H9 (cell line): Measurements from ENCODE around the gene WDR7. TPM values are rescaled to one million over a fixed set of nuclear protein-coding genes. Genes with fewer than 3 reads are reported as not detected.

Experiments used
- DNase-seq: peaks from one replicate; pipeline ENCODE4 v3.0.0-alpha.2; 2017
- H2AFZ ChIP-seq: one replicate; pipeline ENCODE4 v1.6.1; 2013; ENCODE audit warnings: mild to moderate bottlenecking, low read length, control low read depth, moderate library complexity
- H2AK5ac ChIP-seq: 2 replicates; pipeline ENCODE4 v1.6.1; 2013; ENCODE audit warnings: low read length, control low read depth, mixed read lengths; ENCODE audit not compliant: insufficient read length
- H2BK120ac ChIP-seq: one replicate; pipeline ENCODE4 v1.6.1; 2013; ENCODE audit warnings: low read depth, mild to moderate bottlenecking, low read length, control low read depth, inconsistent platforms; ENCODE audit not compliant: poor library complexity, severe bottlenecking
- H2BK12ac ChIP-seq: 2 replicates; pipeline ENCODE4 v1.6.1; 2013; ENCODE audit warnings: low read length, control low read depth, mixed read lengths, low read depth; ENCODE audit not compliant: insufficient read length
- H2BK15ac ChIP-seq: 2 replicates; pipeline ENCODE4 v1.6.1; 2013; ENCODE audit warnings: low read depth, low read length, control low read depth
- H2BK20ac ChIP-seq: one replicate; pipeline ENCODE4 v1.6.1; 2013; ENCODE audit warnings: low read depth, mild to moderate bottlenecking, low read length, control low read depth, inconsistent platforms; ENCODE audit not compliant: poor library complexity, severe bottlenecking
- H2BK5ac ChIP-seq: 2 replicates; pipeline ENCODE4 v1.6.1; 2013; ENCODE audit warnings: low read length, control low read depth, mixed read lengths; ENCODE audit not compliant: insufficient read length
- H3K14ac ChIP-seq: 2 replicates; pipeline ENCODE4 v1.6.1; 2013; ENCODE audit warnings: low read length, control low read depth; ENCODE audit not compliant: insufficient read depth
- H3K18ac ChIP-seq: 2 replicates; pipeline ENCODE4 v1.6.1; 2013; ENCODE audit warnings: low read depth, mild to moderate bottlenecking, mixed read lengths, low read length, control low read depth; ENCODE audit not compliant: insufficient read length
- H3K23ac ChIP-seq: 2 replicates; pipeline ENCODE4 v1.6.1; 2013; ENCODE audit warnings: low read length, control low read depth, mixed read lengths, low read depth; ENCODE audit not compliant: insufficient read length
- H3K23me2 ChIP-seq: 2 replicates; pipeline ENCODE4 v1.6.1; 2013; ENCODE audit warnings: low read depth, mild to moderate bottlenecking, mixed read lengths, low read length, control low read depth; ENCODE audit not compliant: insufficient read length, poor library complexity, severe bottlenecking
- H3K27ac ChIP-seq: 2 replicates; pipeline ENCODE4 v1.5.1; 2013; ENCODE audit warnings: low read length, control low read depth, mixed read lengths, low read depth; ENCODE audit not compliant: insufficient read length
- H3K27me3 ChIP-seq: 2 replicates; pipeline ENCODE4 v1.6.1; 2013; ENCODE audit warnings: low read length, control low read depth, inconsistent platforms; ENCODE audit not compliant: insufficient read depth
- H3K4ac ChIP-seq: 2 replicates; pipeline ENCODE4 v1.6.1; 2013; ENCODE audit warnings: low read depth, mild to moderate bottlenecking, control low read depth, inconsistent platforms, low read length, moderate library complexity
- H3K4me1 ChIP-seq: 2 replicates; pipeline ENCODE4 v1.6.1; 2013; ENCODE audit warnings: low read length, control low read depth, inconsistent platforms; ENCODE audit not compliant: insufficient read depth
- H3K4me2 ChIP-seq: 2 replicates; pipeline ENCODE4 v1.6.1; 2013; ENCODE audit warnings: low read length, control low read depth, mixed read lengths; ENCODE audit not compliant: insufficient read length, insufficient read depth
- H3K56ac ChIP-seq: 2 replicates; pipeline ENCODE4 v1.6.1; 2013; ENCODE audit warnings: low read depth, mild to moderate bottlenecking, mixed read lengths, low read length, control low read depth; ENCODE audit not compliant: insufficient read length
- H3K79me1 ChIP-seq: 2 replicates; pipeline ENCODE4 v1.6.1; 2013; ENCODE audit warnings: low read depth, mild to moderate bottlenecking, moderate library complexity, low read length, control low read depth, inconsistent platforms; ENCODE audit not compliant: insufficient read depth, poor library complexity, severe bottlenecking
- H3K79me2 ChIP-seq: 2 replicates; pipeline ENCODE4 v1.6.1; 2013; ENCODE audit warnings: low read length, control low read depth, inconsistent platforms; ENCODE audit not compliant: insufficient read depth
- H3K9ac ChIP-seq: 2 replicates; pipeline ENCODE4 v1.6.1; 2013; ENCODE audit warnings: low read length, control low read depth, mixed read lengths; ENCODE audit not compliant: insufficient read length; ENCODE audit errors: extremely low read depth
- H3K9me3 ChIP-seq: one replicate; pipeline ENCODE4 v1.6.1; 2013; ENCODE audit warnings: low read depth, low read length, inconsistent platforms; ENCODE audit not compliant: control insufficient read depth
- H3T11ph ChIP-seq: one replicate; pipeline ENCODE4 v1.6.1; 2013; ENCODE audit warnings: mild to moderate bottlenecking, low read length, control low read depth, inconsistent platforms
- H4K20me1 ChIP-seq: one replicate; pipeline ENCODE4 v1.6.1; 2013; ENCODE audit not compliant: control insufficient read depth, insufficient read length, insufficient read depth
- H4K5ac ChIP-seq: 2 replicates; pipeline ENCODE4 v1.6.1; 2013; ENCODE audit warnings: low read depth, mild to moderate bottlenecking, mixed read lengths, low read length, control low read depth; ENCODE audit not compliant: insufficient read length
- H4K8ac ChIP-seq: replicated peaks from 2 replicates; pipeline ENCODE4 v1.6.1; 2013; ENCODE audit warnings: low read length, control low read depth, mixed read lengths, low read depth; ENCODE audit not compliant: insufficient read length
- H4K91ac ChIP-seq: 2 replicates; pipeline ENCODE4 v1.6.1; 2013; ENCODE audit warnings: low read depth, mild to moderate bottlenecking, moderate library complexity, mixed read lengths, low read length, control low read depth; ENCODE audit not compliant: insufficient read length
- H3K27ac Mint-ChIP-seq, 3 experiments: 2 replicates in 2 of 3; 3 replicates in 1 of 3; pipeline ENCODE4 v1.8.0; 2020 to 2021; ENCODE audit warnings: mixed read lengths in 3 of 3, mild to moderate bottlenecking in 1 of 3, moderate library complexity in 1 of 3
- H3K27me3 Mint-ChIP-seq: 2 replicates; pipeline ENCODE4 v1.8.0; 2021; ENCODE audit warnings: low read depth, mild to moderate bottlenecking, moderate library complexity, mixed read lengths
- H3K36me3 Mint-ChIP-seq, 3 experiments: 2 replicates in 2 of 3; 3 replicates in 1 of 3; pipeline ENCODE4 v1.8.0; 2020 to 2021; ENCODE audit warnings: low read depth in 3 of 3, mixed read lengths in 3 of 3; ENCODE audit not compliant: insufficient read depth in 1 of 3
- H3K4me1 Mint-ChIP-seq, 2 experiments: 2 replicates each; pipeline ENCODE4 v1.8.0; 2020; ENCODE audit warnings: mixed read lengths in 2 of 2
- H3K4me3 Mint-ChIP-seq, 2 experiments: 2 replicates in 1 of 2; 3 replicates in 1 of 2; pipeline ENCODE4 v1.8.0; 2020 to 2021; ENCODE audit warnings: mild to moderate bottlenecking in 2 of 2, mixed read lengths in 2 of 2, moderate library complexity in 1 of 2
- H3K9me3 Mint-ChIP-seq, 2 experiments: 2 replicates in 1 of 2; 3 replicates in 1 of 2; pipeline ENCODE4 v1.8.0; 2020; ENCODE audit warnings: mild to moderate bottlenecking in 2 of 2, mixed read lengths in 2 of 2, moderate library complexity in 1 of 2
- WGBS: extraction: QIAGEN DNeasy Blood & Tissue Kit; methylation state at CpG from one replicate; pipeline ENCODE4 v1.1.7; 2013; ENCODE audit warnings: missing lambda C conversion rate, low lambda C conversion rate, mixed read lengths; ENCODE audit not compliant: insufficient read length; ENCODE audit errors: extremely low coverage; 5-methylcytosine and 5-hydroxymethylcytosine counted together
- total RNA-seq: library from RNA; stranded (reverse); gene quantifications from 2 replicates; pipeline ENCODE4 v1.2.1, GENCODE V29; 2021
- TF ChIP-seq, protein P1 (sequence below): fragments of 200-600 bp; sonication (generic); conservative IDR thresholded peaks from 3 replicates; pipeline ENCODE4 v1.8.0; 2021; ENCODE audit warnings: antibody characterized with exemption, mild to moderate bottlenecking

The WDR7 gene
- total RNA-seq, 1 experiment from 2014 or later: 14.8 TPM

DNA sequence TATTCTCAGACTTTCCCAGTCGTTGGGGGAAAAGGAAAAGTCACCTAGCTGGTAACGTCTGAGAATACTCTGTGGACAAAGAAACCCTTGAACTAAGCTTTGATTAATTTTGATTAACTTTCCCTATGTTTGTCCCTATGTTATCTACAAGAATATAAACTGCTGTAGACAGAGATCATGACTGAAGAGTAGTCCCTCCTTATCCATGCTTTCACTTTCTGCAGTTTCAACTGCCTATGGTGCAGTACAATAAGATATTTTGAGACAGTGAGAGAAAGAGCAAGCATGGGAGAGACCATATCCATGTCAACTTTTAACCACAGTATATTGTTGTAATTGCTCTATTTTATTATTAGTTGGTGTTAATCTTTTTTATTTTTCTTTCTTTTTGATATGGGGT, 44.5 kb upstream of the WDR7 start:
- H3K27ac Mint-ChIP-seq: no peak overlapping the region
- Histone ChIP-seq H3K79me1 (no peaks in the 10 kb centered on the region), H3K4me2 (no peak overlapping the region), H4K91ac (no peak overlapping the region), H3K14ac (no peak overlapping the region), H3K23me2 (no peaks in the 10 kb centered on the region), H2AK5ac (no peak overlapping the region), H4K8ac (no peak overlapping the region), H2BK120ac (no peak overlapping the region), H3K56ac (no peak overlapping the region), H4K5ac (no peak overlapping the region), H2AFZ (no peak overlapping the region), H2BK12ac (no peak overlapping the region), H2BK15ac (no peak overlapping the region), H3K4ac (no peak overlapping the region), H3K18ac (no peak overlapping the region), H2BK20ac (no peak overlapping the region), H3K27me3 (no peaks in the 10 kb centered on the region), H3T11ph (no peak overlapping the region), H3K79me2 (no peaks in the 10 kb centered on the region), H2BK5ac (no peak overlapping the region), H3K23ac (no peak overlapping the region), H3K4me1 (no peaks in the 10 kb centered on the region), H3K9me3 (no peaks in the 10 kb centered on the region), H4K20me1 (no peaks in the 10 kb centered on the region), H3K27ac (no peak overlapping the region), H3K9ac (no peak overlapping the region)
- H3K27me3 Mint-ChIP-seq: no peaks in the 10 kb centered on the region
- no peaks in the 10 kb centered on the region for H3K4me1 Mint-ChIP-seq
- H3K36me3 Mint-ChIP-seq: peaks cover 5 to 60% (median 34%) of the 10 kb centered on the region in 3 experiments; a peak in 6 of 7 replicates
- no peaks in the 10 kb centered on the region for H3K9me3 Mint-ChIP-seq
- no peak for DNase-seq
- H3K4me3 Mint-ChIP-seq: no peak overlapping the region
- TF ChIP-seq, protein P1, sequence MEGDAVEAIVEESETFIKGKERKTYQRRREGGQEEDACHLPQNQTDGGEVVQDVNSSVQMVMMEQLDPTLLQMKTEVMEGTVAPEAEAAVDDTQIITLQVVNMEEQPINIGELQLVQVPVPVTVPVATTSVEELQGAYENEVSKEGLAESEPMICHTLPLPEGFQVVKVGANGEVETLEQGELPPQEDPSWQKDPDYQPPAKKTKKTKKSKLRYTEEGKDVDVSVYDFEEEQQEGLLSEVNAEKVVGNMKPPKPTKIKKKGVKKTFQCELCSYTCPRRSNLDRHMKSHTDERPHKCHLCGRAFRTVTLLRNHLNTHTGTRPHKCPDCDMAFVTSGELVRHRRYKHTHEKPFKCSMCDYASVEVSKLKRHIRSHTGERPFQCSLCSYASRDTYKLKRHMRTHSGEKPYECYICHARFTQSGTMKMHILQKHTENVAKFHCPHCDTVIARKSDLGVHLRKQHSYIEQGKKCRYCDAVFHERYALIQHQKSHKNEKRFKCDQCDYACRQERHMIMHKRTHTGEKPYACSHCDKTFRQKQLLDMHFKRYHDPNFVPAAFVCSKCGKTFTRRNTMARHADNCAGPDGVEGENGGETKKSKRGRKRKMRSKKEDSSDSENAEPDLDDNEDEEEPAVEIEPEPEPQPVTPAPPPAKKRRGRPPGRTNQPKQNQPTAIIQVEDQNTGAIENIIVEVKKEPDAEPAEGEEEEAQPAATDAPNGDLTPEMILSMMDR: no peak
- no CpG with 5 or more reads among the region's 2 CpGs for WGBS
